Upper lobe of left lung (tissue), 4 donors: Measurements from ENCODE around the gene TRIM65.

Source experiments
- CTCF ChIP-seq, 6 experiments: fragments of 450-650 bp in 4 of 6; fragments of 200-600 bp in 2 of 6; sonication (generic) in 2 of 6; IDR thresholded peaks; one replicate each; pipeline ENCODE4 v1.5.1; 2016 to 2019; ENCODE audit warnings: antibody characterized with exemption in 6 of 6
- EP300 ChIP-seq, 4 donors: sonication (generic); formaldehyde crosslinking; IDR thresholded peaks; one replicate each; pipeline ENCODE4 v1.5.1; 2017; ENCODE audit warnings: antibody characterized with exemption in 4 of 4, control low read depth in 2 of 4
- POLR2A ChIP-seq, 4 donors: fragments of 450-650 bp; IDR thresholded peaks; one replicate each; pipeline ENCODE4 v1.5.1; 2016 to 2017; ENCODE audit warnings: antibody characterized with exemption in 4 of 4, mild to moderate bottlenecking in 2 of 4
- POLR2AphosphoS5 ChIP-seq, 2 donors: sonication (generic); formaldehyde crosslinking; IDR thresholded peaks; one replicate each; pipeline ENCODE4 v1.5.1; 2017; ENCODE audit warnings: antibody characterized with exemption in 2 of 2

DNA sequence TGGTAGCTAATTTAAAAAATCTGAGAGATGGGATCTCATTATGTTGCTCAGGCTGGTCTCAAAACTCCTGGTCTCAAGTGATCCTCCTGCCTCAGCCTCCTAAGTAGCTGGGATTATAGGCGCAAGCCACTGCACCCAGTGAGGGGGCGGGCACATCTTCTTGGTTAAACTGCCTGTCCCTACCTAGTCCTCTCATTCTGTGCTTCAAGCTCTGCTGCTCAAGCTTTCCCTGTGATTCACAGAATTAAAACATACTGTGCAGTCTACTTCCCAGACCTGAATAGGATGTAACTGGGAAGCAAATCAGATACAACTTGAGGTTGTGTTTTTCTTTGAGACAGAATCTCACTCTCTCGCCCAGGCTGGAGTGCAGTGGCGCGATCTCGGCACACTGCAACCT is 5.7 kb upstream of the TRIM65 start:
- no peak for TF ChIP-seq CTCF (IDR thresholded peaks at IDR 0.05)
- TF ChIP-seq POLR2AphosphoS5 (IDR thresholded peaks at IDR 0.05) = no peak
- TF ChIP-seq EP300 (IDR thresholded peaks at IDR 0.05) = no peak
- no peak for TF ChIP-seq POLR2A (IDR thresholded peaks at IDR 0.05)
